SW 1271 (cell line): ENCODE data around the gene CGNL1.

Experiments
- DNase-seq, 2 experiments: peaks; one replicate each; lab custom pipeline; 2025; lab: John Stamatoyannopoulos, UW

CGNL1 gene

DNA sequence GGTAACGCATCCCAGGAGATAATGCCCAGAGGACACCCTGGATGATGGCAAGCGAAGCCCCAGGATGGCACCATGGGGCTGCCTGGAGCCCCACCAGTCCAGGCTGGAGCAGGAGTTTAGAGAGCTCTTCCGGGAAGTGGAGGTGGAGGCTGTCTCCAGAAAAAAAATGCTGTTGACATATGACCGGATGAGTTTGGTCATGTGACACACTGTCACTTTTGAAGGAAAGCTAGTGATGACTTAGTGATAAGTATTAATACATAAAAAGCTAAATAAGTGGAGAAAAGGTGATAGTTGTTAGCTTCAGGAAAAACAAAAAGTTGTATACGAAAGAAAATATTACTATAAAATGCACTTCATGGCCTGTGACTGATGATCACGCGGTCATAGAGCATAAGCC, 195.4 kb downstream of the CGNL1 start:
- DNase-seq, result no peak

DNA sequence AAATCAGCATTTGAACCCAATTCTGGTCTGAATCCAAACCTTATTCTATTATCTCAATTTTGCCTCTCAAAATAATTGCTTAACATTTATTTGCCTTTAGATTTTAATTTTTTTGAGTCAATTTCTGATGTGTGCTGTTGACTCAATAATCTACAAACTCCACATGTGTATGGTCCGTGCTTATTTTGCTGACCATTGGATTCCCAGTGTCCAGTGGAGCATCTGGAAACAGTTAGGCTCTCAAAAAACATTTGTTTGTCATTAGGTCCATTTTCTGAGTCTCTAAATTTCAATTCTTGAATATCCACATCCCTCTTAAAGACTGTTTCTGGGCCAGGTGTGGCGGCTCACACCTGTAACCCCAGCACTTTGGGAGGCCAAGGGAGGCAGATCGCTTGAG, 196.2 kb downstream of the CGNL1 start:
- DNase-seq, result no peak

DNA sequence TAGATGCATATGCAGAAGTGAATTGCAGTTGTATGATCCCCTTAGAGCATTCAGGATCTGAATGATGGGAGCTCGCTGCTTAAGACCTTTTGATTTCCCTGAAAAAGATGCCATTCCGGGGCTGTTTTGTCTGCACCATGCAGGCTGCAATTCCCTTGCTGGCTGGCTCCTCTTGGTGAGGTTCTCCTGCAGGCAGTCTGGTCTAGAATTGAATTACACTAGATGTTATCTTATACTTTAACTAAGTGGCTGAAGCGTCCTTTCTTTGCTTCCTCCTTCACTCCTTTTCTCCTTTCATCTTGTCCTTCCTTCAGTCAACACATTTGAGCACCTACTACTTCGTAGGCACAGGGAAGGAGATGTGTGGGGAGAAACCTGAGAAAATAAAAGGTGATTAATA, 196.8 kb downstream of the CGNL1 start:
- no peak for DNase-seq

DNA sequence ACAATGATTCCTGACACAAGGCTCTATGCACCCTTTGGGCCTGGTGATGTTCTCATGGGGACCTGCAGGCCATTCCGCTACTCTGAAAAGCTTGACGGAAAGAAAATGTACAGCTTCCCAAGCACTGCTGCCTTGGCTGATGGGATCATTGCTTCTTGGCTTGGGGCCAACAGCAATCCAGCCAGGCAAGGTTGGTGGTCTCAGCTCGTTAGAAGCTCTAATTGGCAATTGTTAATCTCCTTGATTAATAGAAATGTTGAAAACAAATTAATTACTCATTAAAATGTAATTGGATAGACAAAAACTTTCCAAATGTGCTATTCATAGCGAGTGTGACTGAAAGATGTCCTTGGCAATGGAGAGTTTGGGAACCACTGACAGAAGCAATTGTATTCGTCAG, 199.1 kb downstream of the CGNL1 start:
- no peak for DNase-seq

DNA sequence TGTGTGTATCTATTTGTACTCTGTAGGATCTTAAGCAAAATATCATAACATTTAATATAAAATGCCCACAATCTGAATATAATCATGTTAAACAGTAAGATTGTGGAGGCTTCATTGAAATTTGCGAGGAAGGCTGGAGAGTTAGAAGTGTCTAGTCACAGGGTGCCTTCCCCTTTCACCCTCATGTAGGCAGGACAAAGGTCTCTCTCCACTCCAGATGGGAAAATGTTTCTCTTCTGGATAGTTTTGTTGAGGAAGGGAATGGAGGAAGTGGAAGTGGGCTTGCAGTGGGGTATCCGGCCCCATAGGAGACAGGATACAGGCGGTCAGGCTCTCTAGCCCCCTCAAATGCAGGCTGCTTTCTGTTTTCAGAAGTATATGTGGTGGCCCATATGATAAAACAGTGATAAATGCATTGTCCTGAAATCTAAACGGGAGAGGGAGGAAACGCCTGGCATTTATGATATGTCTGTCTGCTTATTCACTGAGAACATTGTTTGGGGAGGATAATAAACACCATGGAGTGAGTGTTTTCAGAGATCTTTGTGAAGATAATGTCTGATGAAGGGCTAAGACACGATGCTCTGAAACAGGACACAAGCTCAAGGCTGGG, 202.1 kb downstream of the CGNL1 start:
- DNase-seq, result no peak

DNA sequence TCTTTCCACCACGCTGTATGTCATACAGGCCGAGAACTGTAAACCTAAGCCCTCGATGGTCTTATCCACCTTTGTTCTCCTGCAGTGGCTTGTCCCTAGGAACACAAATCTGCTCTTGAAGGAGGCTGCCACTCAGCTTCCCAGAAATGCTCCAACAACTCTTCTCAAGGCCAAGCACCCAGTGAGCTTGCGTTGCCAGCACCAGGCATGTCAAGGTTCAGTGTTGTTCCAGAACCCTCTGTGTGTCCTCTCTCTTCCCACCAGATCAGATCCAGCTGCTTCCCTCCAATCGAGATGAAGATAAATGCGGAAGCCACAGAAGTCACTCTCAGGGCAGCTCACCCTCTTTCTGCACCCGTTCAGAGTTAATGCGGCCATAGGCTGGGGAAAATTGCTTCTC, 204.1 kb downstream of the CGNL1 start:
- DNase-seq, result no peak

DNA sequence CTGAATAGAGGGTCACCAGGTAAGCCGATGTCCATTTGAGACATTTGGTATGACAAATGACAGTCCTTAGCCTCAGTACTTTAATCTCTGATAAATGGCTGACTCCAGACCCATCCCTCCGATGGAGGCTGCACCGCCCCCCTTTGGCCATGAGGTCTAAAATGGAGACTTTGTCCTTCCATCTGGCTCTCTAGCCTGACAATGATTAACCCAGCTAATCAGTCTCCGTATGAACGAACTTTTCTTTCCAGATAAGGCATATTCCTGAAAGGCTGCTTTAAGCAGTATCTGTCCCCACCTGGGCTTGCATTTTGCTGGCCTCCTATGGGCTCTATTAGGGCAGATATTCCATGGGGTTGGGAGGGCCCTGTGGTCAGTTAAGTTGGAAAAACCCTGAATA, 204.6 kb downstream of the CGNL1 start:
- DNase-seq, result no peak

DNA sequence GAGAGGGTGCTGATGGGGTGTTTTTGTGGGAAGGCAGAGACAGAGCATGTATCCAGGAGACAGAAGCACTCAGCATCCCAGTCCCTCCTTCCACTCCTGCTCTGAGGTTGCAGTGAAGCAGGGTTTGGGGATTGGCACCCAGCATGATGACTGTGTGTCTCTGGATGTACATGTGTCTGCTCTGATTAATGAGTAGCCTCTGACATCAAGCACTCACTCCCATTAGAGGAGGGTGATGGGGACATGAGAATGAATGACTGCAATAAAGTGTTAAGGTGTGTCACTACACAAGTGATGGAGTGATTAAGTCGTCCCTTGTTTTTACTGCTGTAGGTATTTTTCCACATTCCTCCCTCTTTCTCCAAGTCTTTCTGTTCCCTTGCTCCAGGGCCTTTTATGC, 205.8 kb downstream of the CGNL1 start:
- no peak for DNase-seq

DNA sequence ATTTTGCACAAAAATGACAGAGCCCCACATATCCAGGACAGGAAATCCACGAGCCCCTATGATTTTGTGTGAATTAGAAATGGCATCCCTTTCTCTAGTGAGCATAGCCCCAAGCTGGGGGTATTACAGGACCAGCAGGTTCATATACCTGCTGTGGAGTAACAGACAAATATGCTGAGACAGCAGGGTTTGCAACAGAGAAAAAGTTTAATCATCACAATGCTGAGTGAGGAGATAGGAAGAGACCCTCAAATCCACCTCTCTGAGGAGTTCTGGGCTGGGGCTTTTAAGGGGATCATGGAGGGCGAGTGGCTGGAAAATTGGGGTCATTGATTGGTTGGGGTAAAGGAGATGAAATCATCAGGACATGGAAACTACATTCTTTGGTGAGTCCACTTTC, 207.0 kb downstream of the CGNL1 start:
- DNase-seq, result no peak

DNA sequence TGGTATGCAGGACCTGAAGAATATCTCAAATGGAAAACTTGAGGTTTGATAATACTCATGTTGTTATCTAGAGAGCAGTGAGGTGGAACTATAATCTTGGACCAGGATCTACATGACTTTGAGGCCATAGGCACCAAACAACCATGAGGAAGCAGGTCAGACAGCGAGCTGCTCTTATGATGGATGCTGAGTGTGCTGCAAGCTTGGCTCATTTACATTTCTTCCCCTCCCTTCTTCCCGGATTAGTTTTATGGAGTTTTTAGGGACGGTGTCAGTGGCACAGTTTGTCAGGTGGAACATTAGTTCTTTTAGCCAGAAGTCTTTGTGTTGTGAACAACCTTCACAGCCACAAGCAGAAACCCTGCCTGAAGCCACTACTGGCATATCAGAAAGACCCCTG, 207.4 kb downstream of the CGNL1 start:
- no peak for DNase-seq

DNA sequence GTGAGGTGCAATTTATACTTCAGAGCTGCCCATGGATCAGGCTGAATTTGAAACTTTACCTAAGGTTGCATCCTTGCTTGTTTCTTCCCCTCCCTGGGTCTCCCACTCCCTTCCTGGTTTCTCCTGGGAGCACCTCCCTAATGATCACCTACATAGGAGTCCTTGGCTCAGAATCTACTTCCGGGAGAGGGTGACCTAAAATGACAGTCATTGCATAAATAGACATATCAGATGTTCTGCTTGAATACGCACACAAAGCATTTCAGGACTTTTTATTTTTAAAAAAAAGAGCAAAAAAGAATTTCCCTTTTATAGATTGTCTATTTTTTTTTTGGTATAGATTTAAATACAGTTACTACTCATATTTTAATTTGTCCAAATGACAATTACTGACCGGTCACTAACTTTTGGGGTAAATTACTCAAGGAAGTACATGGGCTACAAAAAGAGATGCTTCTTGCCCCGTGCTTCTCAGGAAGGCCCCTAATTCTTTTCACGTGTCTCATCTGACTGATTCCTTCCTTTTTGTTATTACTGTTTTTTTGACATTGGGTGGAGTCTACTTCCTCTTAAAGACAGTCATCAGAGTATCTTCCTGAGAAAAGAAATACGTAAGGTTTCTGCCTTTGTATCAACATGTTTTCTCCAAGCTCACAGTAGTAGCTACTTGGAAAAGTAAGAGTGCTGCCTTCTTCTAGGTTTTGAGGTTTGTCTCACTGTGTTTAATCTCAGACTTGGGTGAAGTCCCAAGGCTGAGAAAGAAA, 210.5 kb downstream of the CGNL1 start:
- DNase-seq, result no peak

DNA sequence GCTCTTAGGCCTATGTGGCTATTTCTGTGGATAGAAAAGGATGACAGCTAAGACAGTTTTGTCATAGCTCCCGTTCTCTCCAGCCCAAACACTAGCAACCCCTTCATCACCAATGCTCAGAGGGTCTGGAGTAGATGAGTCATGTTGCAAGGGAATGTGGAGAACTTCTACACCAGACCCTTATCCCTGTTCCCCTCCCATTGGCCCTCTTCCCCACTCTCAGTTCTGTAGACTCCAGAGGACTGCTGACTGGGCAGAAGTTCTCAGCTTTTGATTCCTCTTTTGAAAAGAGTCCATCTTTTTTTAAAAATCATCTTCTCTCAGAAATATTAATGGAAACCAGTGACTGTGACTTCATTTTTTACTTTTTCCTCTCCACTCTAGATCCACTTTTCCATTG, 213.0 kb downstream of the CGNL1 start:
- DNase-seq, result no peak

DNA sequence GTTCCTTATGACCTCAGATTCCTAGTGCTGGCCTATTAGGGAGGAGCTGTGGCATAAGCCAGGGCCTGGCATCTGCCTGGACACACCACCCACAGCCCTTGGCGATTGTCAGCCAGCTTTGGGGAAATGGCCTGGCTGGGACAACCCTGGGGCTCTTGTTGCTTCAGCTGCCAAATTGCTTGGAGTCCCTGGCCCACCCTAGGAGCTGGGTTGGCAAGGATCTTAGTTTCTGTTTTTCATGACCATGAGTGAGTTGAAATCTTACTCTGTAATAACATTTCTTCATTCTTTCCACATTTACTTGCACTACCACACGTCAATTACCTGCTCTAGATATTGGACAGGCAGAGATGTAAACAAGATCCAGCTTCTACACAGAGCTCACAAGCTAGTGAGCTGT, 213.4 kb downstream of the CGNL1 start:
- no peak for DNase-seq

DNA sequence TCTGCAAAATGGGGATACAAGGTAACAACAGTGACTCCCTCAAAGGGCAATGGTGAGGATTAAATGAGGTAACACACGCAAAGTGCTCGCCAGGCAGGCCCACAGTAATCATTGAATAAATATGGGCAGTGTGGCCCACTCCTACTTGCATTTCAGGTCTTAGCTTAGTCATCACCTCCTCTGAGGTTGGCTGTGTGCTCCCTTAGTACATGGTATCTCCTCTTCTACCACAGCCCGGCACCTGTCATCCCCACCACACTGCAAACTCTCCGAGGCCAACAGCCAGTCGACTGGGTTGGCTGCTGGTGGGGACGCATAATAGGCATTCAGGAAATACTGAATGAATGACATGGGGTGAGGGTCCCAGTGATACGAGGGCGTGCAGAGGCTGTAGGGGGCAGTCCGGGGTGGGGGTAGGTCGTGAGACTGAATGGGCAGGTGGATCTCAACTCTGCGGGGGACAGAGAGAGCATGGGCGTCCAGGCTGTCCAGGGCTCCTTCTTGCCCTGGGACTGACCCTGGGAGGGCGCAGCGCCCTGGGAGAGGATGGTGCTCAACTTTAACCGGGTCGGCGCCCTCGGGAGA, 215.0 kb downstream of the CGNL1 start:
- DNase-seq, result no peak

DNA sequence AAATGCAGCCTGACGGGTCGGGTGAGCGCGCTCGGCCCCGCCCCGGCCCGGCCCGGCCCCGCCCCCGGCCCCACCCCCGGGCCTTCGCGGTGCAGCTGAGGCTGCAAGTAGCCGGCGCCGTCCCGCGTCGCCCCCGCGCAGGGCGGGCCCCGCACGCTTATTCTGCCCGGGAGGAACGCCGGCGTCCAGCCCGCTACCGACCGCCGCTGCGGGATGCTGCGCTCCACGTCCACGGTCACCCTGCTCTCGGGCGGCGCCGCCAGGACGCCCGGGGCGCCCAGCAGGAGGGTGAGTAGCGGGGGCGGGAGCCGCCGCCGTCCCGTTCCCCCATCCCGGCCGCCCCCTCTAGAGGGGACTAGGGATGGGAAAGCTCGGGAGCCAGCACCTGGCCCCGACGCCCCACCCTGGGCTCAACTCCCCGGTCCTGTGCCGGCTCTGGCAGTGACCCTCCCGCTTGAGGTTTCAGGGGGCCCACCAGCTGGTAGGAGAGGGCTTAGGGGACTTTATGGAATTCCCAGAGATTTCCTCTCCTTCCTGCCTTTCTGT, 215.6 kb downstream of the CGNL1 start, which contains the start of gene MYZAP:
Gene MYZAP, plus strand, starts transcription at position 83 of the 546 bp plus-strand sequence. Its CDS starts 131 bp downstream, at position 214.
- no peak for DNase-seq

DNA sequence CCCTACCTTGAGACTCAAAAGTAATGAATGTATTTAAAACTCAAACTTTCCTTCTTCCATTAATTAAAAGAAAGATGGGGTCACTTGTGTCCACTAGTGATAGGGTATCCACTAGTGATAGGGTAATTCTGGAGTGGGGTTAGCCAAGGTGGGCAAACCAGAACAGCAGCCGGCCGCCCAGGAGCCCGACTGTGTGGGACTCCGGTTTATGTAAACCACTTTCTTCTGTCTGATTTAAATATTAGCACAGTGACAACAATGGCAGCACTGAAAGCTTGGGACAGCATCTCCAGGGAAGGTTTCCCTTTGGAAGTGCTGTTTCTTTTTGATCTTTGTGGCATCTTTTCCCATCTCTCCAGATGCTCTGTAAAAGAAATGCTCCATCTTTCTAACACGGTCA, 216.1 kb downstream of the CGNL1 start:
- DNase-seq, result no peak

DNA sequence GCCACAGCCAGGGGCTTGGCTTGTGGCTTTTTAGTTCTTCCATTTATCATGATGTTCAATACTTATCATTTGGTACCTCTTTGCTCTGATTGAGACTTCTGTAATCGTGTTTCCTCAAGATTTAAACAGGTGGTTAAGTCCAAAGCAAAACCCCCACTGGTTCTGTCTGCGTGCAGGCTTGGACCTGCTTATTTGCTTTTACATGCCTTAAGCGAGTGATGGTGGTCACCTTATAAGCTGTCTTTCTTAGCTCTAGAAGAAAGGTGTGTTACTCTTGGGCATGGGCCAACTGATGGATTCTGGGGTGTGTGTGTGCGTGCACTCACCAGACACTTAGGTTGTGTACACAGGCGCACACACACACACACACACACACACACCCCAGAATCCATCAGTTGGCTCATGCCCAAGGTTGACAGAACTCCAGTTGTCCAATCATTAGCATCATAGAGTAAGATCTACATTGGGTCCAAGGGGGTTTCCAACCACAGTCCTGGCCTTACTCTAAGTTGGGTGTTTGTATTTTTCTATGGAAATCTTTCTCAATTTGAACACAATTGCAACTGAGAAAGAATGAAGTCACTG, 216.6 kb downstream of the CGNL1 start:
- DNase-seq, result no peak

DNA sequence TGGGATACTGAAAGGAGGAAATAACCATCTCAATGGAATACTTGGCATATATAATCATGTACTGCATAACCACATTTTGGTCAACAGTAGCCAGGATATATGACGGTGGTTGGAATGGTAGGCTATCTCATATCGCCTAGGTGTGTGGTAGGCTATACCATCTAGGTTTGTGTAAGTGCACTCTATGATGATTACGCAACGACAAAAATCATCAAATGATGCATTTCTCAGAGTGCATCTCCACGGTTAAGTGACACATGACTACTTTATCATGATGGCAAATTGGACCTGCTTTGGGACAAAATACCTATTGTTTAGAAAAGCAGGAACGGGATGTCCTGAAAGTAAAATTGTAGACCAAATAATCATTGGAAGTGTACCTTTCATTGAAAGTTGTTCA, 218.2 kb downstream of the CGNL1 start:
- no peak for DNase-seq

DNA sequence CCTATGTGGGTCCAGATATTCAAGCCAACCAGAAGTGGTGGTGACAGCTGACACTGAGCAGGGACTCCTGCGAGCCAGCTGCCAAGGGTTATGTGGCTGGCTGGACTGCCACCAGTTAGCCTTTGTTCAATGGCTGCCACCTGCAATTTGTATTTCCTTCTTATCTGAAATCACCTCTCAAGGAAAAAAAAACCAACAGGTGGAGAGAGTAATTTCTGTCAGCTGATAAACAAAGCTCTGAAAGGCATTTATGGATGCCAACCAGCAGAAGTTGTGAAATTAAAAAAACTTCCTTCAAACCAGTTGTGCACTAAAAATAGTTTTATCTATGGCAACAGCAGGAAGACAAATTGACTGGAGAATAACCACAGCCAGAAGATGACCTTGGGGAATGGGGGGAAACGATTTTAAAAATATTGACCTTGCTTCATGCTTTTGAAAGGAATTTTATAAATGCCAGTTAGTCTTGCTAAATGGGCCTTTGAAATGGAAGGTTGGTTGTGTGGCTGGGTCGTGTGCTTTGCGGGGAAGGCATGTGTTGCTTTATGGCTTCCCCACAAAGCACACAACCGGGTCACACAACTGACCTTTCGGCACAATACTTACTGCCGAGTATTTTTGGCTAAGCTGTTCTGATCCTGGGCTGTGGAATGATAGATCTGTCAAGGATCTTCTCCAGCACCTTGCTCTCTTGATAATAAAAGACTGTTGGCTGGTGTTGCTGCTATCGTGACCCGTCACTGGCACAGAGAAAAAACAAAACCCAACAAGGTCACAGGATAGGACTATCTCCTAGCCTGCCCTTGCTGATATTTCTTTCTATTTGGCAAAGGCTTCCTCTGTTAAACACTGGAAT, 218.9 kb downstream of the CGNL1 start:
- no peak for DNase-seq

DNA sequence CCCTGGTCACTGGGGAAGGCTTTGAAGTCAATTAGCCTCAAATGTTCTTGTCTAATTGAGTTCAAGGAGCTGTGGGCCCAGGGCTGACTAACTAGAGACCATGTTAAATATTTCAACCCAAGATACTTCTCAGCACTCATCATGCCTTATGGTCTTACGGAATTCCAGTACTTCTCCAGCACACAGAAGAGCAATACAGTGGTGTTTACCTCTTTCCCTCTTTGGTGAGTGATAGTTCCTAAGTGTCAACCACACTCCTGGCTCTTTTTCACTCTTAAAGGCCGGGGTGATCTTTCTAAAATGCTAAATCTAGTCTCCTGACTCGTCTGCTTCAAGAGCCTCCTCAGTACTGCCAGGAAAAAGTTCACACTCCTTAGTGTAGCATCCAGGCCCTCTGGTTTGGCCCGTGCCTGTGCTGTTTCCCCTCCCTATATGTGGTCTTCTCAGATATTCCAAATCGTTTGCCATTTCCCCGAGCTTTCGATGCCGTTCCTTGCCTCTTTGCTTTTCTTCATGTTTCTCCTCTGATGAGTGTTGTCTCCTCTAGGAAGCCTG, 220.1 kb downstream of the CGNL1 start:
- no peak for DNase-seq

DNA sequence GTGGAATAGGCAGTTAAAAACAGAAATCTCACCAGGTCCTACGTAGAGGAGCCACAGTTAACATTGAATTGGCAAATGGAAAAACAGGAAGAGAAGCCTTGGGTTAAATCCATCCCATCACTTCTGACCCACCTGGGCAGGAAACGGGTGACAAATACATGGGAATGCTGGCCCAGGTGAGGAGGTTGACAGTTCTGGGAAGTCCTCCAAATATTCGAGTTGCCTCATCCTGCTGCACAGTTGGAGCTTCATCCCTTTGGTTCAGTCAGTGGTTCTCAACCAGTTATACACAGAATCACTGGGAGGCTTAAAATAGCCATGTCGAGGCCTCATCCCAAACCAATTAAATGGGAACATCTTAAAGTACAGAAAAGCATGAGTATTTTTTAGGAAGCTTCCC, 220.7 kb downstream of the CGNL1 start:
- DNase-seq, result no peak

DNA sequence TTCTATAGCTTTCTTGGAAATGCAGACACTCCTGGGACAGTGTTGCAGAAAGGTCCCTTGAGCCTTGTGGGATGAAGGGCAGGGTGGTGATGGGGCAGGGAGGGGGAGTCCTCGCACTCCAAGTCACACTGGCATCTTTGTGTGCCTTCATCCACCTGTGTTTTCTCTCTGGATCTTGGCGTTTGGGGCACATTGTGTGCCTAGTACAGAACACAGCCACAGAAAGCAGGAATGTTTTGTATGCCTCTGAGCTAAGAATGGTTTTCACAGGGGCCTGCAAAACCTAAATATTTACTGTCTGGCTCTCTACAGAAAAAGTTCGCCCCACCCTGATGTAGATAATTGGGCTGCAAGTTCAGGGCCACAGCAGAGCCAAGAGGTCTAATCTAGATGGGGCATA, 221.1 kb downstream of the CGNL1 start:
- no peak for DNase-seq
